Kidney (tissue), 14 donors: ENCODE measurements around the gene RERE. TPM values are rescaled to one million over a fixed set of nuclear protein-coding genes. Genes with fewer than 3 reads are reported as not detected.

ENCODE experiments used
- DNase-seq, 5 donors: peaks; one replicate each; pipeline ENCODE4 v3.0.0-alpha.2; 2013 to 2020
- FAIRE-seq: peaks from 2 replicates; lab custom pipeline; 2012; peaks lifted over from hg19 to GRCh38; lab: Jason Lieb, UNC
- H3K27ac ChIP-seq, 2 donors: one replicate each; pipeline ENCODE4 v1.7.0; 2013; ENCODE audit warnings: low read depth in 2 of 2, low read length in 2 of 2, inconsistent platforms in 1 of 2
- H3K27me3 ChIP-seq: one replicate; pipeline ENCODE4 v1.7.1; 2013; ENCODE audit warnings: low read length, inconsistent platforms; ENCODE audit not compliant: control insufficient read depth, insufficient read depth
- H3K36me3 ChIP-seq, 3 donors: one replicate each; pipeline versions ENCODE4 v1.7.0 to v1.7.1; 2013; ENCODE audit warnings: low read length in 3 of 3, control low read depth in 1 of 3, inconsistent platforms in 1 of 3; ENCODE audit not compliant: insufficient read depth in 3 of 3, control insufficient read depth in 2 of 3
- H3K4me1 ChIP-seq, 3 donors: one replicate each; pipeline versions ENCODE4 v1.7.0 to v1.7.1; 2013; ENCODE audit warnings: low read length in 3 of 3, inconsistent platforms in 1 of 3, low read depth in 1 of 3; ENCODE audit not compliant: control insufficient read depth in 2 of 3, insufficient read depth in 2 of 3
- H3K4me3 ChIP-seq, 3 donors: one replicate each; pipeline versions ENCODE4 v1.7.0 to v1.8.1; 2013; ENCODE audit warnings: low read length in 3 of 3, control low read depth in 1 of 3, inconsistent platforms in 1 of 3
- H3K9ac ChIP-seq, 3 donors: one replicate each; pipeline versions ENCODE4 v1.7.0 to v1.7.1; 2013; ENCODE audit warnings: low read length in 3 of 3, control low read depth in 1 of 3, inconsistent platforms in 1 of 3
- H3K9me3 ChIP-seq, 3 donors: one replicate each; pipeline versions ENCODE4 v1.7.0 to v1.7.1; 2013; ENCODE audit warnings: low read length in 3 of 3, control low read depth in 1 of 3, inconsistent platforms in 1 of 3; ENCODE audit not compliant: control insufficient read depth in 2 of 3, insufficient read depth in 1 of 3
- CTCF ChIP-seq: IDR thresholded peaks from 3 replicates; pipeline ENCODE4 v1.5.1; 2012; ENCODE audit warnings: mild to moderate bottlenecking, moderate library complexity, borderline replicate concordance; ENCODE audit not compliant: insufficient read depth; ENCODE audit errors: extremely low read depth
- intact Hi-C: fragments of 100-400 bp; cut with DNase I; formaldehyde crosslinking; loops from one replicate; pipeline ENCODE4 v1.11.1; 2022
- polyA plus RNA-seq: library from polyadenylated mRNA; stranded (reverse); fragments of 350-450 nt; fragmentation: Illumina TruSeq; extraction: RNeasy Lipid Tissue Mini Kit (QIAGEN cat#74804); gene quantifications from one replicate; pipeline ENCODE4 v1.2.3, GENCODE V29; 2014; ENCODE audit warnings: low read depth, low replicate concordance; ENCODE audit not compliant: insufficient read depth
- total RNA-seq: library from RNA; stranded (reverse); fragmentation: NEBNext Ultra II Directional; extraction: Animal tissue kit (Norgen Biotek cat#: 25700); gene quantifications from one replicate; pipeline ENCODE4 v1.2.1, GENCODE V29; 2021
- donor health status: control.
- donor health status: control.
- donor health status: control.
- donor health status: control.
- donor health status: control.
- donor health status: DM: yes; HTN: yes; CAD: no.
- donor health status: Normal renal cell carcinoma (clear cell type).

The RERE gene
- total and polyA plus RNA-seq, 2 donors from 2014 or later, result 37.2 to 176 TPM

- peaks cover 0 to 45% (median 31%) of the 10 kb centered on the region in 3 donors for H3K4me1 ChIP-seq
- no peaks in the 10 kb centered on the region for H3K9me3 ChIP-seq
- H3K9ac ChIP-seq, result no peak overlapping the region
- H3K4me3 ChIP-seq, result no peak overlapping the region
- FAIRE-seq, result no peak
- H3K27me3 ChIP-seq, result no peaks in the 10 kb centered on the region
- H3K27ac ChIP-seq, result no peak overlapping the region
- intact Hi-C loops, result no loop called here
- DNase-seq, result no peak
- no peak for TF ChIP-seq CTCF
- H3K36me3 ChIP-seq, result peaks cover 0 to 45% (median 26%) of the 10 kb centered on the region in 3 donors
Observed at GRCh38 chr1:8364528-8365442, 452.7 kb downstream of the RERE start.

GRCh38 chr1:8363767-8364301 lies 453.6 kb downstream of the RERE start:
- DNase-seq (peak in 1 of 5 donors; percentile 36), FAIRE-seq (no peak)
- Histone ChIP-seq H3K27ac (peak overlapping the region in 1 of 2 donors; percentile 5), H3K4me1 (peaks cover 0 to 42% (median 28%) of the 10 kb centered on the region in 3 donors), H3K9ac (no peak overlapping the region), H3K4me3 (no peak overlapping the region), H3K36me3 (peaks cover 0 to 54% (median 32%) of the 10 kb centered on the region in 3 donors), H3K9me3 (no peaks in the 10 kb centered on the region), H3K27me3 (no peaks in the 10 kb centered on the region)
- TF ChIP-seq CTCF, result no peak
- intact Hi-C loops, result no loop called here

- intact Hi-C loops, result no loop called here
- H3K27me3 ChIP-seq, result no peaks in the 10 kb centered on the region
- H3K4me1 ChIP-seq, result peaks cover 0 to 39% (median 27%) of the 10 kb centered on the region in 3 donors
- FAIRE-seq (no peak), DNase-seq (no peak)
- H3K27ac ChIP-seq, result peak overlapping the region in 1 of 2 donors; percentile 52
- H3K4me3 ChIP-seq, result no peak overlapping the region
- TF ChIP-seq CTCF, result no peak
- no peaks in the 10 kb centered on the region for H3K9me3 ChIP-seq
- peaks cover 0 to 58% (median 34%) of the 10 kb centered on the region in 3 donors for H3K36me3 ChIP-seq
- H3K9ac ChIP-seq, result no peak overlapping the region
Observed at GRCh38 chr1:8363186-8363766, 454.2 kb downstream of the RERE start.
